GM12878 (cell line): ENCODE measurements around the gene PRKCB. TPM values are rescaled to one million over a fixed set of nuclear protein-coding genes. Genes with fewer than 3 reads are reported as not detected.

ENCODE experiments used
- MTA2 ChIP-seq: fragments of 450-650 bp; IDR thresholded peaks from 2 replicates; pipeline ENCODE4 v1.6.1; 2016; ENCODE audit warnings: low read depth, mild to moderate bottlenecking, moderate library complexity
- PBX3 ChIP-seq: IDR thresholded peaks from 2 replicates; pipeline ENCODE4 v1.6.1; 2011; ENCODE audit warnings: mild to moderate bottlenecking, low read depth, low read length, moderate library complexity; ENCODE audit not compliant: insufficient replicate concordance
- ZZZ3 ChIP-seq: IDR thresholded peaks from 2 replicates; pipeline ENCODE4 v1.6.1; 2011; ENCODE audit warnings: low read depth; ENCODE audit not compliant: control insufficient read depth, insufficient read length
- polyA plus RNA-seq, 11 experiments: library from polyadenylated mRNA; depleted of rRNA in 4 of 11; unstranded in 6 of 11; stranded (reverse) in 5 of 11; fragments of >200 nt; fragmentation: Nextera tagmentation in 4 of 11; fragmentation: Illumina TruSeq in 1 of 11; extraction: Ambion mirVana in 4 of 11; extraction: Trizol in 1 of 11; gene quantifications; 1 replicate in 1 of 11; 2 replicates in 10 of 11; pipeline versions ENCODE4 v1.2.1 to v1.2.3, GENCODE V29; 2011 to 2016; ENCODE audit warnings: inconsistent platforms in 2 of 11, missing spikeins in 2 of 11, low read depth in 1 of 11
- total RNA-seq, 4 experiments: library from RNA; depleted of rRNA in 3 of 4; stranded (reverse); fragments of >200 nt in 3 of 4; fragmentation: Illumina TruSeq in 1 of 4; extraction: Trizol in 1 of 4; gene quantifications; 2 replicates each; pipeline versions ENCODE4 v1.2.1 to v1.2.3, GENCODE V29; 2013 to 2021
- TF ChIP-seq, protein P1 (sequence below): fragments of 450-650 bp; formaldehyde crosslinking; IDR thresholded peaks from 2 replicates; pipeline ENCODE4 v1.5.0; 2022; ENCODE audit warnings: mild to moderate bottlenecking, missing genetic modification characterization
- TF ChIP-seq, protein P2 (sequence below): fragments of 450-650 bp; IDR thresholded peaks from 2 replicates; pipeline ENCODE4 v1.6.1; 2017; ENCODE audit warnings: antibody characterized with exemption, mild to moderate bottlenecking, moderate library complexity

The PRKCB gene
- total and polyA plus RNA-seq, 10 of the 15 experiments (the other 5 are each of a cell fraction or from before 2014, with no cell fraction given) = 21.4 to 158 (median 97.3) TPM

DNA sequence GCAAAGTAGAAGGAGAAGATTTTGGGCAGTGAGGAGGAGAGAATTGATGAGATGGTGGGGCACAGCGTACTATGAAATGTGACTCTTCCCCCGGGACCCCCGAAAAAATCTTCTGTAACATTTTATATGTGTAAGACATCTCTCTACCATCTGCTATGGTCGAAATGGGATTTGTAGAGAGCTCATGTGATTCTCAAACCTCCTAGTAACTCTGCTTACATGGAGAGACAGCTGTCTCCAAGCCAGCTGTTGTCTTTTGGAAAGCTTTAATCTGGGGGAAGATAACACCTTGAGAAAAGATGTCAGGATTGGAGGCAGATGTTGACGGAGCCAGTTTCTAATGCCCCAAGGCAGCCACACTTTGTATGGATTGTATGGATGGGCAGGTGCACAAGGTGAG lies 94.1 kb downstream of the PRKCB start (continued):
- TF ChIP-seq PBX3 = no peak
- TF ChIP-seq, protein P1, sequence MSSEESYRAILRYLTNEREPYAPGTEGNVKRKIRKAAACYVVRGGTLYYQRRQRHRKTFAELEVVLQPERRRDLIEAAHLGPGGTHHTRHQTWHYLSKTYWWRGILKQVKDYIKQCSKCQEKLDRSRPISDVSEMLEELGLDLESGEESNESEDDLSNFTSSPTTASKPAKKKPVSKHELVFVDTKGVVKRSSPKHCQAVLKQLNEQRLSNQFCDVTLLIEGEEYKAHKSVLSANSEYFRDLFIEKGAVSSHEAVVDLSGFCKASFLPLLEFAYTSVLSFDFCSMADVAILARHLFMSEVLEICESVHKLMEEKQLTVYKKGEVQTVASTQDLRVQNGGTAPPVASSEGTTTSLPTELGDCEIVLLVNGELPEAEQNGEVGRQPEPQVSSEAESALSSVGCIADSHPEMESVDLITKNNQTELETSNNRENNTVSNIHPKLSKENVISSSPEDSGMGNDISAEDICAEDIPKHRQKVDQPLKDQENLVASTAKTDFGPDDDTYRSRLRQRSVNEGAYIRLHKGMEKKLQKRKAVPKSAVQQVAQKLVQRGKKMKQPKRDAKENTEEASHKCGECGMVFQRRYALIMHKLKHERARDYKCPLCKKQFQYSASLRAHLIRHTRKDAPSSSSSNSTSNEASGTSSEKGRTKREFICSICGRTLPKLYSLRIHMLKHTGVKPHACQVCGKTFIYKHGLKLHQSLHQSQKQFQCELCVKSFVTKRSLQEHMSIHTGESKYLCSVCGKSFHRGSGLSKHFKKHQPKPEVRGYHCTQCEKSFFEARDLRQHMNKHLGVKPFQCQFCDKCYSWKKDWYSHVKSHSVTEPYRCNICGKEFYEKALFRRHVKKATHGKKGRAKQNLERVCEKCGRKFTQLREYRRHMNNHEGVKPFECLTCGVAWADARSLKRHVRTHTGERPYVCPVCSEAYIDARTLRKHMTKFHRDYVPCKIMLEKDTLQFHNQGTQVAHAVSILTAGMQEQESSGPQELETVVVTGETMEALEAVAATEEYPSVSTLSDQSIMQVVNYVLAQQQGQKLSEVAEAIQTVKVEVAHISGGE (CRISPR knock-in tag) = no peak
- TF ChIP-seq MTA2 = no peak
- TF ChIP-seq, protein P2, sequence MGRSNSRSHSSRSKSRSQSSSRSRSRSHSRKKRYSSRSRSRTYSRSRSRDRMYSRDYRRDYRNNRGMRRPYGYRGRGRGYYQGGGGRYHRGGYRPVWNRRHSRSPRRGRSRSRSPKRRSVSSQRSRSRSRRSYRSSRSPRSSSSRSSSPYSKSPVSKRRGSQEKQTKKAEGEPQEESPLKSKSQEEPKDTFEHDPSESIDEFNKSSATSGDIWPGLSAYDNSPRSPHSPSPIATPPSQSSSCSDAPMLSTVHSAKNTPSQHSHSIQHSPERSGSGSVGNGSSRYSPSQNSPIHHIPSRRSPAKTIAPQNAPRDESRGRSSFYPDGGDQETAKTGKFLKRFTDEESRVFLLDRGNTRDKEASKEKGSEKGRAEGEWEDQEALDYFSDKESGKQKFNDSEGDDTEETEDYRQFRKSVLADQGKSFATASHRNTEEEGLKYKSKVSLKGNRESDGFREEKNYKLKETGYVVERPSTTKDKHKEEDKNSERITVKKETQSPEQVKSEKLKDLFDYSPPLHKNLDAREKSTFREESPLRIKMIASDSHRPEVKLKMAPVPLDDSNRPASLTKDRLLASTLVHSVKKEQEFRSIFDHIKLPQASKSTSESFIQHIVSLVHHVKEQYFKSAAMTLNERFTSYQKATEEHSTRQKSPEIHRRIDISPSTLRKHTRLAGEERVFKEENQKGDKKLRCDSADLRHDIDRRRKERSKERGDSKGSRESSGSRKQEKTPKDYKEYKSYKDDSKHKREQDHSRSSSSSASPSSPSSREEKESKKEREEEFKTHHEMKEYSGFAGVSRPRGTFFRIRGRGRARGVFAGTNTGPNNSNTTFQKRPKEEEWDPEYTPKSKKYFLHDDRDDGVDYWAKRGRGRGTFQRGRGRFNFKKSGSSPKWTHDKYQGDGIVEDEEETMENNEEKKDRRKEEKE = no peak
- TF ChIP-seq ZZZ3 = no peak
